ENCODE data around the gene PEX11G. TPM values are rescaled to one million over a fixed set of nuclear protein-coding genes. Genes with fewer than 3 reads are reported as not detected.

Gene PEX11G
- total RNA-seq, 1 experiment from 2014 or later: 2.8 TPM

DNA sequence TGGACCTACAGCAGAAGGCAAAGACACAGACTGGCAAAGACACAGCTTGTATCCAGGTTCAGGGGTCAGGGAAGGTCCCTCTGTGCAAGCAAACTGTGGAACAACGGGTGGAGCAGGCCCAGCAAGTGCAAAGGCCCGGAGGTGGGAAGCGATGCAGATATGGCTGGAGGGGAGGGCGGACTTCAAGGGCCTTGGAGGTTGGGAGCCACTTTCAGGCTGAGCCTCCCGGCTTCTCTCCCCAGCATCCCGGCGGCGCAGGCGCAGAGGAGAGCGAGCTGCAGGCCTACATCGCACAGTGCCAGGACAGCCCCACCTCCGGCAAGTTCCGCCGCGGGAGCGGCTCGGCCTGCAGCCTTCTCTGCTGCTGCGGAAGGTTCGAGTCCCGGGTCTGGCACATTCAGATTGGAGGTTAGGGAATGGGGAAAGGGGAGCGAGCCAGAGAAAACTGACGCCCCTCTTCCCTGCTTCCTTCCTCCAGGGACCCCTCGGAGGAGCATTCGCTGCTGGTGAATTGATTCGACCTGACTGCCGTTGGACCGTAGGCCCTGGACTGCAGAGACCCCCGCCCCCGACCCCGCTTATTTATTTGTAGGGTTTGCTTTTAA is 44.5 kb upstream of the PEX11G start:
- no peak overlapping the region for H4K91ac ChIP-seq (ENCODE audit: insufficient read length, low read depth, low read length)
- H2BK120ac ChIP-seq (ENCODE audit: low read depth, low read length, poor library complexity, severe bottlenecking): no peak overlapping the region
- Mint-ChIP-seq H3K4me1 (peaks cover 5 to 6% of the 10 kb centered on the region in 2 experiments), H3K27me3 (ENCODE audit: low read depth) (no peaks in the 10 kb centered on the region), H3K9me3 (no peaks in the 10 kb centered on the region), H3K36me3 (ENCODE audit: insufficient read depth in 1 of 3, low read depth in 3 of 3) (peaks cover 7 to 23% (median 22%) of the 10 kb centered on the region in 3 experiments; a peak in 6 of 7 replicates), H3K27ac (peak overlapping the region in 2 of 3 experiments; percentile 93 to 96; a peak in 4 of 7 replicates), H3K4me3 (peak overlapping the region; percentile 86 to 97)
- no peak overlapping the region for H3K4ac ChIP-seq (ENCODE audit: low read depth, low read length)
- DNase-seq: peak; percentile 71
- H3K4me2 ChIP-seq (ENCODE audit: insufficient read depth, insufficient read length, low read length): peak overlapping the region; percentile 74
- no peak overlapping the region for H2BK15ac ChIP-seq (ENCODE audit: low read depth, low read length)
- no peak overlapping the region for H3K9ac ChIP-seq (ENCODE audit: extremely low read depth, insufficient read length, low read length)
- TF ChIP-seq, protein P1, sequence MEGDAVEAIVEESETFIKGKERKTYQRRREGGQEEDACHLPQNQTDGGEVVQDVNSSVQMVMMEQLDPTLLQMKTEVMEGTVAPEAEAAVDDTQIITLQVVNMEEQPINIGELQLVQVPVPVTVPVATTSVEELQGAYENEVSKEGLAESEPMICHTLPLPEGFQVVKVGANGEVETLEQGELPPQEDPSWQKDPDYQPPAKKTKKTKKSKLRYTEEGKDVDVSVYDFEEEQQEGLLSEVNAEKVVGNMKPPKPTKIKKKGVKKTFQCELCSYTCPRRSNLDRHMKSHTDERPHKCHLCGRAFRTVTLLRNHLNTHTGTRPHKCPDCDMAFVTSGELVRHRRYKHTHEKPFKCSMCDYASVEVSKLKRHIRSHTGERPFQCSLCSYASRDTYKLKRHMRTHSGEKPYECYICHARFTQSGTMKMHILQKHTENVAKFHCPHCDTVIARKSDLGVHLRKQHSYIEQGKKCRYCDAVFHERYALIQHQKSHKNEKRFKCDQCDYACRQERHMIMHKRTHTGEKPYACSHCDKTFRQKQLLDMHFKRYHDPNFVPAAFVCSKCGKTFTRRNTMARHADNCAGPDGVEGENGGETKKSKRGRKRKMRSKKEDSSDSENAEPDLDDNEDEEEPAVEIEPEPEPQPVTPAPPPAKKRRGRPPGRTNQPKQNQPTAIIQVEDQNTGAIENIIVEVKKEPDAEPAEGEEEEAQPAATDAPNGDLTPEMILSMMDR (conservative IDR thresholded peaks at IDR 0.05): no peak
- no peak overlapping the region for H2AFZ ChIP-seq (ENCODE audit: low read length)
- H3K79me2 ChIP-seq (ENCODE audit: insufficient read depth, low read length): no peaks in the 10 kb centered on the region
- no peak overlapping the region for H2BK5ac ChIP-seq (ENCODE audit: insufficient read length, low read length)
- H3K79me1 ChIP-seq (ENCODE audit: insufficient read depth, low read depth, low read length, poor library complexity, severe bottlenecking): no peaks in the 10 kb centered on the region
- H3K23ac ChIP-seq (ENCODE audit: insufficient read length, low read depth, low read length): no peak overlapping the region
- H3K23me2 ChIP-seq (ENCODE audit: insufficient read length, low read depth, low read length, poor library complexity, severe bottlenecking): peaks cover 6% of the 10 kb centered on the region
- no CpG with 5 or more reads among the region's 30 CpGs for WGBS (ENCODE audit: extremely low coverage, insufficient read length, low lambda C conversion rate)
- no peak overlapping the region for H3T11ph ChIP-seq (ENCODE audit: low read length)
- no peak overlapping the region for H3K27ac ChIP-seq (ENCODE audit: insufficient read length, low read depth, low read length)
- H4K5ac ChIP-seq (ENCODE audit: insufficient read length, low read depth, low read length): no peak overlapping the region
- peaks cover 2% of the 10 kb centered on the region; the same call in 1 of the 2 replicates for H3K4me1 ChIP-seq (ENCODE audit: insufficient read depth, low read length)
- no peaks in the 10 kb centered on the region for H4K20me1 ChIP-seq (ENCODE audit: control insufficient read depth, insufficient read depth, insufficient read length)
- no peak overlapping the region for H2BK12ac ChIP-seq (ENCODE audit: insufficient read length, low read depth, low read length)
- H2BK20ac ChIP-seq (ENCODE audit: low read depth, low read length, poor library complexity, severe bottlenecking): no peak overlapping the region
- H3K14ac ChIP-seq (ENCODE audit: insufficient read depth, low read length): no peak overlapping the region
- no peak overlapping the region for H4K8ac ChIP-seq (replicated peaks; ENCODE audit: insufficient read length, low read depth, low read length)
- no peak overlapping the region for H3K18ac ChIP-seq (ENCODE audit: insufficient read length, low read depth, low read length)
- H3K56ac ChIP-seq (ENCODE audit: insufficient read length, low read depth, low read length): no peak overlapping the region
- H3K9me3 ChIP-seq (ENCODE audit: control insufficient read depth, low read depth, low read length): no peaks in the 10 kb centered on the region
- H2AK5ac ChIP-seq (ENCODE audit: insufficient read length, low read length): no peak overlapping the region
- H3K27me3 ChIP-seq (ENCODE audit: insufficient read depth, low read length): no peaks in the 10 kb centered on the region

All from H9 (cell line).